HG03066 (cell line): ENCODE results near the gene LPP.

Experiments used
- ATAC-seq: cut with Tn5 transposase; IDR thresholded peaks from one replicate; pipeline ENCODE4 v1.9.1; 2021; ENCODE audit warnings: low read depth; ENCODE audit not compliant: unreplicated experiment

LPP gene

DNA sequence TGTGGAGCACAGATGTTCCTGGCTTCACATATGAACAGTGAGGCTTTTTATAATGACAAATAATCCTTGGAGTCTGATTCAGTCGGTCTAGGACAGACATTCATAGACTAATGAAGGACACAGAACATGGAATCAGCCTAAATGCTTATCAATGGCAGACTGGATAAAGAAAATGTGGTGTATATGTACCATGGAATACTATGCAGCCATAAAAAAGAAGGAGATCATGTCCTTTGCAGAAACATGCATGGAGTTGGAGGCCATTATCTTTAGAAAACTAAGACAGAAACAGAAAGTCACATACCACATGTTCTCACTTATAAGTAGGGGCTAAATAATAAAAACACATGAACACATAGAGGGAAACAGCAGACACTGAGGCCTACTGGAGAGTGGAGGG lies 19.9 kb upstream of the LPP start:
- no peak for ATAC-seq

DNA sequence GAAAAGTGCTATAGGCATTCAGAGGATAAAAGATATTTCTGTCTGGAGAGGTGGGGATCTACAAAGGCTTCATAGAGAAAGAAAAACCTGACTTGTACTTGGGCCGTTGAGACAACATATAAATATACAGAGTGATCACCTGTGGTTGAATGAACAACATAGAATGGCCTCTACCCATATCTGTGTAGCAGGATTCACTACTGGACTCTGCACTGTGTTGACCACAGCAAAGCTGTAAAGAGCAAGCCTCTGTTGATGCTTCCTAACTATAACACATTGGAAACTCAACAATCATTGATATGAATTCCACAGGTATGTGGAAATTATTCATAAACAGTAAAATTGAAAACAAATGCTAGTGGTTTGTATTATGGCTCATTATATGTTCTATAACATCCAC lies 19.1 kb upstream of the LPP start:
- no peak for ATAC-seq

- no peak for ATAC-seq
These were observed 18.7 kb upstream of the LPP start for GRCh38 chr3:188135271-188135670.

DNA sequence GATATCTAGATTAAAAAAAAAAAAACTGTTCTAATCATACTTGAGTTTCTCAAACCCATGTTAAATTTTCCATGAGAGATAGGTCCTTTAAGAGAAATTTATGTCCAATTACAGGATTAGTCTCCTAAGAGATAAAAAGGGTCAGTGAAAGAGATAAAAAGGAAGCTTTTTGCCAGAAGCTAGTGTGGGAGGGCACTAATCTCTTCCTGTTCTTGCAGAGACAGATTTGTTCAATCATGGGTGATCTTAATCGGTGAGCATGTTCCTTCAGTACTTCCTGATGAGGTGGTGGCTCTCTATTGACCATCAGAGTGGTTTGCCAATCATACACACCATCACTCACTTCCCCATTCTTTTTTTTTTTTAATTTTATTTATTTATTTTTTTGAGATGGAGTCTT lies 16.9 kb upstream of the LPP start:
- ATAC-seq: no peak

DNA sequence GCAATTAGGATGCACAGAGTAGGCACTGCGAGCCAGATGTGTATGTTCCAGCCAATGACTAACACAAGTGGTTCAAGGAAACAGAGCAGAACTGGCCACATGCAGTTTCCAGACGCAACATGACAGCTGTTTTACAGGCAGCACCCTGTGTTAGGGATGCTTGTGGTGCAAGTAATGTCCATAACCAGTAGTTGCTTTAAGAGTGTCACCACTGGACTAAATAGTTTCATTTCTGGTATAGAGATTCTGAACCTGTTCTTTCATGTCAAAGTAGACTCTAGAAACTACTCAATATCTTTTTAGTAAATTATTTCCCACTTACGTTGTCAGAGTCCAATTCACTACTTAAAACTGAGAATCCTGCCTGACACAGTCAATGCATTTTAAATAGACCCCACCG lies 14.5 kb upstream of the LPP start:
- ATAC-seq: no peak

DNA sequence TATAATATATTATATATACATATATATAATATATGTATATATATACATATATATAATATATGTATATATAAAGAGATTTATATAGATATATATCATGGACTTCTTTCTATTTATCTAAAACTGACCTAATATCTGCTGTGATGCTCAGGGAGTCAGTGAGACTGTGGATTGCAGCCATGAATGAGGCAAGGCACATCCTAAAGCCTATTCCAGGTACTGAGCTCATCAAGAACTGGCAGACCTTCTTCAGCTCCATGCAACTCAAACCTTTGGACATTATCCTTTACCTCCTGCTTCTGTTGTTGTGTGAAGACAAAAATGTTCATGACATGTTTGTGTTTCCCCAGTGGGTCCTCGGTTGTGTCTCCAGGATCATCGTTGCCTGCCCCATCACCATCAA lies 7.7 kb upstream of the LPP start:
- no peak for ATAC-seq

- ATAC-seq: no peak
These were observed 6.2 kb upstream of the LPP start for GRCh38 chr3:188147782-188148181.

DNA sequence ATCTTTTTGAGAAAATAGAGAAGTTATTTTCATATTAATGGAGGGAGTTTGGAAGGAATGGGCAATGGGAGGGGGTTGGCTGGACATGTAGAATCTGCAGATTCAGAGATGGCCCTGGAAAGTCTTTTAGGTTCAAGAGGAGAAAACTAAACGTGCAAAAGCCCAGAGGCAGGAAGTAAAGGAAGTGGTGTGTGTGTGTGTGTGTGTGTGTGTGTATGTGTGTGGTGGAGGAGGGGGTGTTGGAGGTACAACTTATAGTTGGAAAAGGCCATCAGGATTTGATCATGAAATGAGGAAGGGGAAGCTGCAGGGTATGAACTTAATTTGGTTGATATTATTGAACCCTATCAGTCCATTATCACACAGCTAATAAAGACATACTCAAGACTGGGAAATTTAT lies 5.6 kb upstream of the LPP start:
- ATAC-seq: no peak

DNA sequence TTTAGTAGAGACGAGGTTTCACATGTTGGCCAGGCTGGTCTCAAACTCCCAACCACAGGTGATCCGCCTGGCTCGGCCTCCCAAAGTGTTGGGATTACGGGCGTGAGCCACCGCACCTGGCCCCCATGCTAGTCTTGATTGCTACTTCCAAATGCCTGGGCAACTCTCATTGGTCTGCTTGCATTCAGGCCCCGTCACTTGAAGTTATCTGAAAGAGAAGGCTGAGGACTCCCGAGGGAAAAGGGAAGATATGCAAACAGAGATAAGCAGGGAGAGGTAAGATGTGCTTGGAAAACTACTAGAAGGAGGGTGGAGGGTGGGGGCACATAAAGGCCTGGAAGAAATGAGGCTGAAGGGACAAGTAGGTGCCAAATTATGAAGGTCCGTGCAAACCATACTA lies 4.4 kb upstream of the LPP start:
- ATAC-seq: no peak

DNA sequence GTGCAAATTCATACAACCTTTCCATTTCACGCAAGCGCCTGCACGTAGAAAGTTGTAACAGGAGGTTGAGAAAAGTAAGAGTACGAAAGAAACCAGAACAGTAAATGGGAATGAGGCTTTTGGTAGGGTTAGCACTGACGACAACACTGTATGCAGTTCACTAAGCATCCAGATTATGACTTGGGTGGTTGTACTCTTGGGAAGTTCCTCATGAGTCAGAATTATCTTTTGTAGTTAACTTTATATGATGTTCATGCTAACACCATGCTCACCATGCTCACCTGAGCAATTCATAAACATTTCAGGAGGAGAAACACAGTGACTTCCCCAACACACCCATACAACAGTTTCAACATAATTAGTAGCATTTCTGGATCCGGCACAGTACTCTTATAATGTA lies 3.0 kb upstream of the LPP start:
- no peak for ATAC-seq

- no peak for ATAC-seq
These were observed 2.5 kb upstream of the LPP start for GRCh38 chr3:188151438-188151837.

GRCh38 chr3:188152660-188153436 lies 1.1 kb upstream of the LPP start:
- ATAC-seq: no peak

DNA sequence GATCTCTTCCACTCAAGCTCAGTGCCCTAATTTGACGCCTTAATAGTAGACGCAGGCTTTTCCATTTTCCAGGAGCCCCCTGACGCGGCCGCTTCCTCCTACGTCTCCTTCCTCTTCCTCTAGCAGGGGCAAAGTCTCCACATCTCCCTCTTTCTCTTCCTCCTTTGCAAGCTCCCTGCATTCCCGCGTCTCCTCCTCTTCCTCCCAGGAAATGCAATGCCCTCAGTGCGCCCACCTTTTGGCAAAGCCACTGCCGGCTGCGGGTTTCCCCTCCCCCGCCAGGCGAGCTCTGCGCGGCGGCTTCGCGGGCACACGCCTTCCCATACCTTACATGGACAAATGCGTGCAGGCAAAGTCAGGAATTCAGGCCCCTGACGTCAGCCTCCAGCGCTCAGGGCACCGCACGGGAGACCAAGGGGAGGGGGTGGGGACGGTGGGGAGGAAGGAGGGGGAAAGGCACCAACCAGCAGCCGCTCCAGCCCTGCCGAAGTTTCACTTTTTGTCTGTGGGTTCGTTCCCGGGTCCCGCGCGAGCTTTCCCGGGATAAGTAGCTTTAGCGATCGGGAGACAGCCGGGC lies 432 bp upstream of the LPP start:
- peak; percentile 10 for ATAC-seq

DNA sequence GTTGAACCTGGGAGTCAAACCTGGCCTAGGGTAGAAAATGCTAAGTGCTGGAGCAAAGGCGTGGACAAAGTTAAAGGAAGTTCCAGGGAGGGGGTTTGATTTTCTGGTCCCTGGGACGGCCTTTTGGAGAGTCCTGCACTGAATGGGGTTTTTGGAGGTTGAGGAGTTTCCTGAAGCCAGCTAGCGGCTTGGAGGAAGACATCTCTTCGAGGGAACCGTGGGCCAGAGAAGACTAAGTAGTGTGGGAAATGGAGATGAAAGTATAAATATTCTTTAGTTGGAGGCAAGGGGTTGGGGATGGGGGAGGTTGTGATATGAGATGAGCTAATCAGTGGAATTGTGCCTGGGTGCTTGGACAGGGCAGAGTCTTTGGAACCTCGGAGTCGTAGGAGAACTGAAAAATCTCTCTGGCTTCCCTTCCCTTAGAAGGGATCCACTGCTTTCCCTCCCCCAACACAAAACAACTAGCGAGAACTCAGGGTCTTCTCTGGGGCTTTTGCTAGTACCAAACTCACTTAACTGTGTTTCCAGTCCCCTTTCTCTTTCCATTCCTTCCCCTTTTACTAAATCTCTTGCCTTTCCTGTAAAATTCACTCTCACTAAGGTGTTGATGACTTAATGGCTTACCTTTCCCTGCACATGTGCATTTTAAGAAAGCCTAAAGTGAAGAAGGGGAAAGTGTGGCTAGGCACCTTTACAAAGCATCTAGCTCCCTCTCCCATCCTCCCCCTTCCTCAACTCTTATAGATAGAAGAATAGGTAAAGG lies 1.0 kb downstream of the LPP start:
- ATAC-seq: no peak

DNA sequence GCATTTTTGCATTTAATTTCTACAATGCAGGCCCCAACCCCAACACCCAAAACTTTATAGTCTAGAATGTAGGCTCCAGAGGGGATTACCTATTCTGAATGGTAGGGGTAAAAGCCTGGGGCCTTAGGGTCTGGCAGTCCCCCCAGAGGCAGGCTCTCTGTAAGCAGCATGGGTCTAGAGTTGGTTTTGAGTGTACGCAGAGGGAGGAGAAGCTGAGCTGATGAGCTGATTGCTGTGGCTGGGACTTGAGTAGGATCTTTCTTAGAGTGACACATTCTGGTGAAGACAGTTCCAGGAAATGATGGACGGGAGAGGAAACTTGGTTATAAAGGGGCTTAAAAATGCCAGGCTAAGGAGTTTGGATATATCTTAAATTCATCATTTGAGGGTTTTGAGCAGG lies 2.1 kb downstream of the LPP start:
- ATAC-seq: no peak

- ATAC-seq: no peak
These were observed 3.5 kb downstream of the LPP start for GRCh38 chr3:188157407-188157806.

DNA sequence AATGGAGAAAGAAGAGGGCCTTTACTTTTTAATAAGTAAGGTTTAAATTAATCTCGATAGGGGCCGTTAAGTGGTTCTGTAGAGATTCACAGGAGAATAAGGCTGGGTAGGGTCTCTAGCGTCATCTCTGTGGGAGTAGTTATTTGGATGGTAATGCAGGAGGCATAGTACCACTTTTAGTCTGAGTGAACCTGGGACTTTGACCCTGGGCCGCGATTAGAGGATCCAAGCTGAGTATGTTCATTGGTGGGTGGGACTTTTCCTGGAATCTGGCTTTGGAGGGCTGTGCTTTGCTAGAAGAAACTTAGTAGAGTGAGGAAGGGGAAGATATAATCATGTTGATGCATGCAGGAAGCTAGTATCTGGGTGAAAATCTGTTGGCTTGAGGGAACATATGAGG lies 4.0 kb downstream of the LPP start:
- ATAC-seq: no peak

GRCh38 chr3:188158731-188159310 lies 4.9 kb downstream of the LPP start:
- no peak for ATAC-seq

GRCh38 chr3:188160751-188161150 lies 6.8 kb downstream of the LPP start:
- ATAC-seq: no peak

GRCh38 chr3:188164248-188164687 lies 10.3 kb downstream of the LPP start:
- no peak for ATAC-seq

- no peak for ATAC-seq
These were observed 11.6 kb downstream of the LPP start for GRCh38 chr3:188165596-188165995.
